ENCODE measurements around the gene SND1.

SND1 gene

DNA sequence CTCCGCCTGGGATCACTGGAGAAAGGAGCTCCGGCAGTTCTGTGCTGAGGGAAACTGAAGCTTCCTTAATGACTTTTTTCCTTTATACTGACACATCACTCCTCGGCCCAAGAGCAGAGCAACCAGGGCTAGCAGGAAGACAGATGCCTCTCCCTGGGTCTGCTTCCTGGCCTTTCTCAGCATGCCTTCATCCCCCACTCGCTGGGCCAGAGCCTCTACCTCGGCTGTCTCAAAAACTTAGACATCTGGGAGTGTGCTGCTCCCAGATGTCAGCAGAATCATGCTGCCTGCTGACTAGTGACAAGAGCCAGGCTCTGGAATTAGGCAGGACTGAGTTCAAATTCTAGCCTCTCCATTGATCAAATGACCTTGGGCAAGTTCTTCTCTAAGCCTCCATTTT, 403.6 kb downstream of the SND1 start:
- TF ChIP-seq CTCF (IDR thresholded peaks at IDR 0.05), result no peak

DNA sequence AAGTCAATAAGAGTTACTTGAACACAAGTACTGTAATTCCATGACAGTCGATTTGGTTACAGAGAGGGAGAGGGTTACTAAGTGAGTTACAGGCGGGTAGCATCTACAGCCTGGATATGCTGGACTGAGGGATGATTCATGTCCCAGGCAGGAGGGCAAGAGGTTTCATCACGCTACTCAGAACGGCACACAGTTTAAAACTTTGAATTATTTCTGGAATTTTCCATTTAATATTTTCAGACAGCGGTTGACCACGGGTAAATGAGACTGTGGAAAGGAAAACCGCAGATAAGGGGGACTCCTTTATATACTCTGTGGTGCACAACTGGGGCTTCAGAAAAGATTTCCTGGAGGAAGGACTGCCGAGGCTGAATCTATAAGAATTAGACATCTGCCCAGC, 404.9 kb downstream of the SND1 start:
- TF ChIP-seq CTCF (IDR thresholded peaks at IDR 0.05), result no peak

GRCh38 chr7:128057909-128058308, 405.9 kb downstream of the SND1 start:
- no peak for TF ChIP-seq CTCF (IDR thresholded peaks at IDR 0.05)

- TF ChIP-seq CTCF (IDR thresholded peaks at IDR 0.05), result no peak
Observed at GRCh38 chr7:128059143-128059988, 407.4 kb downstream of the SND1 start.

- no peak for TF ChIP-seq CTCF (IDR thresholded peaks at IDR 0.05)
Observed at GRCh38 chr7:128060018-128060417, 408.0 kb downstream of the SND1 start.

DNA sequence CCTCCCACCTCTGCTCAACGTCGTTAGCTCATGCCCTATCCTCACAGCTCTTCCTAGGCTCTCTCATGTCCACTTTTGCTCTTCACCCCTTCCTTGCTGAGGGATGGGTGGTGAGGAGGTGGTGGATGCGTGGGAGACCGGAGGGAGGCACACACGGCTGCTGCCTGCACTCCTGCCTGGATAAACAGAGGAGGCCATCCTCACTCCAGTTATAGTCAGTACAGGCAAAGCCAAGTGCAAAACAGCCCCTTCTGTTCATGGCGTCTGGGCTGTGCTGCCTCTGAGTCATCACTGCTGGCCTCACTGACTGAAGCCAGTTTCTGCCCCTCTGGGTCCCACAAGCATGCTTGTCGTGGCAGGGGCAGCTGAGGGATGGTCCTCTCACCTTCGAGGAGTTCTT, 411.1 kb downstream of the SND1 start:
- TF ChIP-seq CTCF (IDR thresholded peaks at IDR 0.05), result no peak

DNA sequence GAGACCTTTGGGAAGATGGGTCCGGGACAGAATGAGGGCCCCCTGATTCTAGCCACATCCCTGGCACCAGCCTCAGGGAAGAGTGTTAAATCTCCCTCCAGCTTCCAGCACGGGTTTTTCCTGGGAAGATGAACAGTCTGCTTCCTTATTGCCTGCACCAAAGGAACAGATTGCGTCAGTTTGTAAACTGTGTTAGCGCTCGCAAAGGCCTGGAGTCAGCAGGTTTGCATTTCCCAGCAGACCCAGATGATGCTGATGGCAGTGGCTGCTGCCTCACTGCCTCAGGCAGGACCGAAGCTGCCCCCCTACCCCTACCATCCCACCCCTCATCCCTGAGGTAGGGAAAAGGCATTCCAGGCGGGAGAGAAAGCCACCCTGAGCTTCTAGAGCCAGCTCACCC, 413.9 kb downstream of the SND1 start:
- TF ChIP-seq CTCF (IDR thresholded peaks at IDR 0.05), result no peak

DNA sequence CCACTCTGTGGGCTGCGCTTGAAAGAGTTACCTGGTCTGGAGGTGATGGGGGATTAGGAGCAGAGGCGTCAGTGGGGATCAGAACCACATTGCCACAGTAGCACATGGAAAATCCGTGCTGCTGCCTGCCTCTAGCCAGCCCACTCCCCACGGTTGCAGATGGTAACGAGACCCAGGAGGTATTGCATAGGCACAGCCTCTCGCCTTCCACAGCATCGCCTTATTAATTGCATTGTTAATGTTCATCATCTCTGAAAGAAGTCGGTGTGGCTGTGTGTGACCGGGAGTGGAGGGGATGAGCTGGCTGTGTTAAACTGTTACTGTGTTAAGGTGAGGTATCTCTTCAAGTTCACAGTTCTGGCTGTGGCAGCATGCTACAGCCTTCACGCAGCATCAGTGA, 414.4 kb downstream of the SND1 start:
- no peak for TF ChIP-seq CTCF (IDR thresholded peaks at IDR 0.05)

Measured in LNCAP (cell line).